K562 (cell line): Measurements from ENCODE around the gene SUN5. TPM values are rescaled to one million over a fixed set of nuclear protein-coding genes. Genes with fewer than 3 reads are reported as not detected.

ENCODE experiments used
- ATAC-seq: fragments of 200-7000 bp; cut with Tn5 transposase; 3 replicates; pipeline ENCODE4 v1.9.1; 2020; ENCODE audit warnings: moderate library complexity
- BruUV-seq: library from RNA; stranded (reverse); fragments of 400-500 nt; replicated peaks from 2 replicates; lab custom pipeline; 2021; lab: Mats Ljungman, UMichigan
- CTCF ChIA-PET: fragments of 300-600 bp; formaldehyde crosslinking; extraction: SDS; loops from one replicate; lab custom pipeline; 2021; ENCODE audit warnings: low intra/inter-chr PET ratio; lab: Yijun Ruan, JAX
- POLR2A ChIA-PET: fragments of 300-600, 350-650 bp; sonication (Branson Sonifier 250); formaldehyde crosslinking; extraction: SDS; loops from one replicate; lab custom pipeline; 2021; ENCODE audit warnings: antibody characterized with exemption, inconsistent platforms; lab: Yijun Ruan, JAX
- DNase-seq, 4 experiments: peaks; one replicate each; pipeline versions ENCODE4 v3.0.0 to v3.0.0-alpha.2; 2011 to 2018; ENCODE audit warnings: low spot score in 3 of 4, mixed read lengths in 3 of 4; ENCODE audit errors: extremely low read depth in 1 of 4
- FAIRE-seq: peaks from 2 replicates; lab custom pipeline; 2011; peaks lifted over from hg19 to GRCh38; lab: Jason Lieb, UNC
- H2AFZ ChIP-seq: 2 replicates; pipeline ENCODE4 v1.6.0; 2011; ENCODE audit warnings: low read depth, low read length, control low read depth, inconsistent platforms
- H3K27ac ChIP-seq: fragments of 200-600 bp; 3 replicates; pipeline ENCODE4 v1.8.0; 2011; ENCODE audit warnings: low read depth, mild to moderate bottlenecking, control low read depth, inconsistent platforms, low read length, moderate library complexity, mixed read lengths; ENCODE audit errors: extremely low read depth
- H3K27me3 ChIP-seq, 2 experiments: fragments of 300-600 bp in 1 of 2; 2 replicates in 1 of 2; 3 replicates in 1 of 2; pipeline versions ENCODE4 v1.6.0 to v1.8.0; 2011; ENCODE audit warnings: inconsistent platforms in 2 of 2, low read length in 2 of 2, mild to moderate bottlenecking in 1 of 2, mixed read lengths in 1 of 2, moderate library complexity in 1 of 2; ENCODE audit not compliant: control insufficient read depth in 2 of 2, insufficient read depth in 2 of 2
- H3K36me3 ChIP-seq: fragments of 300-600 bp; 3 replicates; pipeline ENCODE4 v1.8.0; 2011; ENCODE audit warnings: mild to moderate bottlenecking, low read length, inconsistent platforms; ENCODE audit not compliant: control insufficient read depth, insufficient read depth
- H3K4me1 ChIP-seq, 2 experiments: fragments of 200-600 bp in 1 of 2; replicated peaks in 1 of 2; 2 replicates in 1 of 2; 3 replicates in 1 of 2; pipeline versions ENCODE4 v1.5.1 to v1.8.0; 2011; ENCODE audit warnings: inconsistent platforms in 2 of 2, low read length in 2 of 2, mild to moderate bottlenecking in 1 of 2, mixed read lengths in 1 of 2, moderate library complexity in 1 of 2; ENCODE audit not compliant: control insufficient read depth in 2 of 2, insufficient read depth in 2 of 2
- H3K4me2 ChIP-seq: 2 replicates; pipeline ENCODE4 v1.6.1; 2011; ENCODE audit warnings: low read length, control low read depth, inconsistent platforms, mixed read lengths; ENCODE audit not compliant: insufficient read depth
- H3K4me3 ChIP-seq: fragments of 200-600 bp; sonication (generic), shearing (Covaris generic); 2 replicates; pipeline ENCODE4 v1.5.1; 2016; ENCODE audit warnings: control low read depth, inconsistent platforms
- H3K79me2 ChIP-seq: fragments of 200-600 bp; 3 replicates; pipeline ENCODE4 v1.8.0; 2011; ENCODE audit warnings: low read length, inconsistent platforms; ENCODE audit not compliant: control insufficient read depth, insufficient read depth
- H3K9ac ChIP-seq, 2 experiments: 2 replicates each; pipeline versions ENCODE4 v1.6.0 to v1.6.1; 2011; ENCODE audit warnings: low read depth in 2 of 2, low read length in 2 of 2, control low read depth in 1 of 2, inconsistent platforms in 1 of 2, mild to moderate bottlenecking in 1 of 2, mixed read lengths in 1 of 2; ENCODE audit not compliant: insufficient read depth in 1 of 2
- H3K9me1 ChIP-seq: one replicate; pipeline ENCODE4 v1.6.0; 2011; ENCODE audit warnings: inconsistent platforms, mild to moderate bottlenecking, low read length, moderate library complexity; ENCODE audit not compliant: control insufficient read depth, insufficient read depth
- H3K9me3 ChIP-seq: replicated peaks from 2 replicates; pipeline ENCODE4 v1.5.1; 2011; ENCODE audit warnings: low read depth, low read length, inconsistent platforms; ENCODE audit not compliant: control insufficient read depth, insufficient read depth
- H4K20me1 ChIP-seq: replicated peaks from 2 replicates; pipeline ENCODE4 v1.6.1; 2011; ENCODE audit warnings: low read length, inconsistent platforms, mixed read lengths; ENCODE audit not compliant: control insufficient read depth, insufficient read depth
- FOSL1 ChIP-seq: fragments of 200-800 bp; sonication (Bioruptor generic); conservative IDR thresholded peaks from 2 replicates; pipeline ENCODE4 v1.6.1; 2016; ENCODE audit warnings: missing genetic modification characterization, missing compliant biosample characterization
- RCOR1 ChIP-seq, 2 experiments: IDR thresholded peaks; 2 replicates each; pipeline ENCODE4 v1.6.1; 2012; ENCODE audit warnings: low read depth in 2 of 2, low read length in 2 of 2, borderline replicate concordance in 1 of 2, improper control_type of control experiment in 1 of 2
- ZBTB17 ChIP-seq: fragments of 450-650 bp; formaldehyde crosslinking; IDR thresholded peaks from 2 replicates; pipeline ENCODE4 v1.4.0; 2020; ENCODE audit warnings: mild to moderate bottlenecking
- ZFP30 ChIP-seq: fragments of 250-450 bp; sonication (Bioruptor Pico); IDR thresholded peaks from 2 replicates; pipeline ENCODE4 v1.8.0; 2022; ENCODE audit warnings: moderate library complexity, mild to moderate bottlenecking, inconsistent platforms, borderline replicate concordance
- WGBS: fragments of 100-300 bp; shearing (Covaris generic); methylation state at CpG from one replicate; pipeline ENCODE4 v1.1.6; 2016; ENCODE audit warnings: low coverage, mixed read lengths; ENCODE audit not compliant: insufficient coverage; ENCODE audit errors: missing lambda C conversion rate; 5-methylcytosine and 5-hydroxymethylcytosine counted together
- in situ Hi-C: fragments of 300-500 bp; cut with MboI; formaldehyde crosslinking; loops from 4 replicates; pipeline ENCODE4 v1.15.0; 2018; ENCODE audit warnings: inconsistent platforms, mixed read lengths
- intact Hi-C: fragments of 100-400 bp; cut with micrococcal nuclease; formaldehyde crosslinking; loops from 2 replicates; pipeline ENCODE4 v1.14.2; 2022
- polyA plus RNA-seq, 8 experiments: library from polyadenylated mRNA; depleted of rRNA in 4 of 8; stranded (reverse) in 5 of 8; unstranded in 3 of 8; fragments of >200 nt; fragmentation: Nextera tagmentation in 2 of 8; fragmentation: Illumina TruSeq in 1 of 8; extraction: Ambion mirVana in 2 of 8; extraction: Trizol in 1 of 8; gene quantifications; 2 replicates each; pipeline versions ENCODE4 v1.2.1 to v1.2.3, GENCODE V29; 2011 to 2014; ENCODE audit warnings: inconsistent platforms in 1 of 8, missing spikeins in 1 of 8
- total RNA-seq, 7 experiments: library from RNA; depleted of rRNA in 6 of 7; stranded (reverse); fragments of >200 nt in 6 of 7; fragmentation: Illumina TruSeq in 2 of 7; extraction: Trizol in 2 of 7; gene quantifications; 2 replicates each; pipeline versions ENCODE4 v1.2.1 to v1.2.3, GENCODE V29; 2011 to 2021; ENCODE audit warnings: low replicate concordance in 1 of 7
- TF ChIP-seq, protein P1 (sequence below): fragments of 250-450 bp; sonication (Bioruptor Pico); IDR thresholded peaks from 2 replicates; pipeline ENCODE4 v1.5.0; 2022; ENCODE audit warnings: mild to moderate bottlenecking
- TF ChIP-seq, protein P2 (sequence below), 2 experiments: fragments of 450-650 bp; IDR thresholded peaks; 2 replicates each; pipeline ENCODE4 v1.6.1; 2016
- TF ChIP-seq, protein P3 (sequence below): fragments of 450-650 bp; IDR thresholded peaks from 2 replicates; pipeline ENCODE4 v1.6.1; 2017; ENCODE audit warnings: mild to moderate bottlenecking, moderate library complexity

The SUN5 gene
- total and polyA plus RNA-seq, 9 of the 15 experiments (the other 6 are each of a cell fraction or from before 2014, with no cell fraction given): not detected

DNA sequence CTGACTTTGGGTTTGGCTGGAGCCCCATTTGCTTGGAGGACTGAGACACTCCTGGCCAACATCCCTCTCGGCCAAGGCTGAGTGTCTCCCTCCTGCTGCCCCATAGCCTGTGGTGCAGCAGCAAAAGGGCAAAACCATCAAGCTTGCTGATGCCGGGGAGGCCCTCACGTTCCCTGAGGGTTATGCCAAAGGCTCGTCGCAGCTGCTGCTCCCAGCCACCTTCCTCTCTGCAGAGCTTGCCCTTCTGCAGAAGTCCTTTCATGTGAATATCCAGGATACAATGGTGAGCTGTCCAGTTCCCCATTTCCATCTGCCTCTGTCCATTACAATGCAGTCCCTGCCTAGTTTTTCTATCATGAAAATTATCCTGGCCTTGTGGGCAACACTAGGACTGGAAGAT is 33.2 kb upstream of the SUN5 start (continued):
- no peak for TF ChIP-seq FOSL1 (tag)
- no peak for TF ChIP-seq ZFP30 (CRISPR knock-in tag)
- TF ChIP-seq, protein P1, sequence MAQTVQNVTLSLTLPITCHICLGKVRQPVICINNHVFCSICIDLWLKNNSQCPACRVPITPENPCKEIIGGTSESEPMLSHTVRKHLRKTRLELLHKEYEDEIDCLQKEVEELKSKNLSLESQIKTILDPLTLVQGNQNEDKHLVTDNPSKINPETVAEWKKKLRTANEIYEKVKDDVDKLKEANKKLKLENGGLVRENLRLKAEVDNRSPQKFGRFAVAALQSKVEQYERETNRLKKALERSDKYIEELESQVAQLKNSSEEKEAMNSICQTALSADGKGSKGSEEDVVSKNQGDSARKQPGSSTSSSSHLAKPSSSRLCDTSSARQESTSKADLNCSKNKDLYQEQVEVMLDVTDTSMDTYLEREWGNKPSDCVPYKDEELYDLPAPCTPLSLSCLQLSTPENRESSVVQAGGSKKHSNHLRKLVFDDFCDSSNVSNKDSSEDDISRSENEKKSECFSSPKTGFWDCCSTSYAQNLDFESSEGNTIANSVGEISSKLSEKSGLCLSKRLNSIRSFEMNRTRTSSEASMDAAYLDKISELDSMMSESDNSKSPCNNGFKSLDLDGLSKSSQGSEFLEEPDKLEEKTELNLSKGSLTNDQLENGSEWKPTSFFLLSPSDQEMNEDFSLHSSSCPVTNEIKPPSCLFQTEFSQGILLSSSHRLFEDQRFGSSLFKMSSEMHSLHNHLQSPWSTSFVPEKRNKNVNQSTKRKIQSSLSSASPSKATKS (CRISPR knock-in tag): no peak

DNA sequence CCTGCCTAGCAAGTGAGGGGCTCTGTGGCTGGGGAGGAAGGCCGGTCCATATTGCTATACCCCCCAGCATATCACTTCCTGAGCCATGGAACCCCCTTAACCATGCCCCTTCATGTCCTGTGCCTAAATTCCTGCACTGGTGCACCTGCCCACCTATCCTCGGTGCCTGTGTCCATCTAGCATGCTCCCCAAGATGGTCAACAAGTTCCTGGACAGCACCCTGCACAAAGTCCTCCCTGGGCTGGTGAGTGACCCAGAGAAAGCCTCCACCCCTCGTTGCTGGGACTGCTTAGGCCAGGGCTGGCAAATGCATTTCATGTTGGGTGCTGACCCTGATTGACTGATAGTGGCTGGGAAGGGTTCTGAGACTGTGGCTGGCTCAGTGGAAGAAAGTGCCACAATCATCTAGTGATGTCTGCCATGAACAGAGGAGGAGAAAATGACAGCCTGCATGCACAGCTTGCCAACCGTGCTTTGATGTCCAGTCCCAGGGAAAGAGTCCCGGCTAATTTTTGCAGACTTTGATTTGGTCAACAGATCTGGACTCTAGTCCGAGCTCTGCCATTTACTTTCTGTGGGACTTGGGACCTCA is 30.8 kb upstream of the SUN5 start:
- ATAC-seq (no peak), DNase-seq (no peak), FAIRE-seq (no peak)
- Histone ChIP-seq H2AFZ (no peak overlapping the region), H3K4me1 (peaks cover 0 to 3% of the 10 kb centered on the region in 2 experiments; a peak in 1 of 5 replicates), H3K9me3 (no peaks in the 10 kb centered on the region), H3K9ac (no peak overlapping the region), H3K27me3 (peaks cover 0 to 37% of the 10 kb centered on the region in 2 experiments; a peak in 2 of 5 replicates), H3K79me2 (no peaks in the 10 kb centered on the region), H3K27ac (no peak overlapping the region), H3K9me1 (no peaks in the 10 kb centered on the region), H4K20me1 (no peaks in the 10 kb centered on the region; the same call in 1 of the 2 replicates), H3K36me3 (no peaks in the 10 kb centered on the region), H3K4me3 (no peak overlapping the region), H3K4me2 (no peak overlapping the region)
- in situ Hi-C loops (no loop called here), intact Hi-C loops (no loop called here)
- no TSS peak for BruUV-seq
- POLR2A ChIA-PET: interaction anchor here (1.1 to 1.2 kb wide), 2 partner anchors 39 to 45 kb away, joined by 3 read pairs; no protein-coding TSS in a partner anchor
- CTCF ChIA-PET: no interaction called here
- WGBS: 3% methylated on average over 6 of the region's 6 CpGs
- TF ChIP-seq, protein P2, sequence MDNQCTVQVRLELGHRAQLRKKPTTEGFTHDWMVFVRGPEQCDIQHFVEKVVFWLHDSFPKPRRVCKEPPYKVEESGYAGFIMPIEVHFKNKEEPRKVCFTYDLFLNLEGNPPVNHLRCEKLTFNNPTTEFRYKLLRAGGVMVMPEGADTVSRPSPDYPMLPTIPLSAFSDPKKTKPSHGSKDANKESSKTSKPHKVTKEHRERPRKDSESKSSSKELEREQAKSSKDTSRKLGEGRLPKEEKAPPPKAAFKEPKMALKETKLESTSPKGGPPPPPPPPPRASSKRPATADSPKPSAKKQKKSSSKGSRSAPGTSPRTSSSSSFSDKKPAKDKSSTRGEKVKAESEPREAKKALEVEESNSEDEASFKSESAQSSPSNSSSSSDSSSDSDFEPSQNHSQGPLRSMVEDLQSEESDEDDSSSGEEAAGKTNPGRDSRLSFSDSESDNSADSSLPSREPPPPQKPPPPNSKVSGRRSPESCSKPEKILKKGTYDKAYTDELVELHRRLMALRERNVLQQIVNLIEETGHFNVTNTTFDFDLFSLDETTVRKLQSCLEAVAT (IDR thresholded peaks at IDR 0.05): 0 out of 4 replicates have a peak, but pooled peaks of 1 of the 2 experiments have one; percentile 34
- TF ChIP-seq ZBTB17 (CRISPR knock-in tag) (peak; percentile 85), RCOR1 (IDR thresholded peaks at IDR 0.05; ENCODE audit: borderline replicate concordance in 1 of 2, low read depth in 2 of 2, low read length in 2 of 2) (no peak)
- TF ChIP-seq, protein P3, sequence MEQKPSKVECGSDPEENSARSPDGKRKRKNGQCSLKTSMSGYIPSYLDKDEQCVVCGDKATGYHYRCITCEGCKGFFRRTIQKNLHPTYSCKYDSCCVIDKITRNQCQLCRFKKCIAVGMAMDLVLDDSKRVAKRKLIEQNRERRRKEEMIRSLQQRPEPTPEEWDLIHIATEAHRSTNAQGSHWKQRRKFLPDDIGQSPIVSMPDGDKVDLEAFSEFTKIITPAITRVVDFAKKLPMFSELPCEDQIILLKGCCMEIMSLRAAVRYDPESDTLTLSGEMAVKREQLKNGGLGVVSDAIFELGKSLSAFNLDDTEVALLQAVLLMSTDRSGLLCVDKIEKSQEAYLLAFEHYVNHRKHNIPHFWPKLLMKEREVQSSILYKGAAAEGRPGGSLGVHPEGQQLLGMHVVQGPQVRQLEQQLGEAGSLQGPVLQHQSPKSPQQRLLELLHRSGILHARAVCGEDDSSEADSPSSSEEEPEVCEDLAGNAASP: no peak
